HL-60 (cell line): ENCODE measurements around the gene MST1.

ENCODE experiments used
- DNase-seq, 2 experiments: peaks; one replicate each; pipeline ENCODE4 v3.0.0-alpha.2; 2010 to 2020; ENCODE audit warnings: low read depth in 1 of 2, low spot score in 1 of 2
- H3K27ac ChIP-seq: fragments of 250-450 bp; sonication (Bioruptor Pico); replicated peaks from 2 replicates; pipeline ENCODE4 v1.5.1; 2020; ENCODE audit warnings: mild to moderate bottlenecking, moderate library complexity
- H3K27me3 ChIP-seq: fragments of 250-450 bp; sonication (Bioruptor Pico); 2 replicates; pipeline ENCODE4 v1.5.1; 2021; ENCODE audit warnings: mild to moderate bottlenecking, moderate library complexity; ENCODE audit not compliant: insufficient read depth, poor library complexity, severe bottlenecking
- H3K4me3 ChIP-seq: replicated peaks from 2 replicates; pipeline ENCODE4 v1.5.1; 2011; ENCODE audit warnings: mild to moderate bottlenecking, control low read depth, low read length; ENCODE audit not compliant: insufficient read depth
- CTCF ChIP-seq: IDR thresholded peaks from one replicate; pipeline ENCODE4 v1.5.1; 2011; ENCODE audit warnings: low read length, control low read depth, inconsistent platforms; ENCODE audit not compliant: insufficient read depth
- GABPA ChIP-seq: IDR thresholded peaks from 2 replicates; pipeline ENCODE4 v1.6.1; 2012; ENCODE audit warnings: low read depth
- POLR2AphosphoS5 ChIP-seq: IDR thresholded peaks from 2 replicates; pipeline ENCODE4 v1.6.1; 2012; ENCODE audit warnings: low read depth
- REST ChIP-seq: IDR thresholded peaks from 2 replicates; pipeline ENCODE4 v1.6.1; 2012; ENCODE audit warnings: low read depth; ENCODE audit not compliant: insufficient replicate concordance
- SPI1 ChIP-seq: IDR thresholded peaks from 2 replicates; pipeline ENCODE4 v1.6.1; 2012; ENCODE audit warnings: low read depth, mild to moderate bottlenecking, borderline replicate concordance

MST1 gene

GRCh38 chr3:49654176-49654825 is 35.0 kb downstream of the MST1 start:
- TF ChIP-seq SPI1, result no peak
- TF ChIP-seq POLR2AphosphoS5, result no peak
- no peak for TF ChIP-seq CTCF
- TF ChIP-seq REST, result no peak
- no peak for TF ChIP-seq GABPA
- Histone ChIP-seq H3K4me3 (no peak overlapping the region), H3K27me3 (no peaks in the 10 kb centered on the region), H3K27ac (no peak overlapping the region)
- DNase-seq, result no peak

DNA sequence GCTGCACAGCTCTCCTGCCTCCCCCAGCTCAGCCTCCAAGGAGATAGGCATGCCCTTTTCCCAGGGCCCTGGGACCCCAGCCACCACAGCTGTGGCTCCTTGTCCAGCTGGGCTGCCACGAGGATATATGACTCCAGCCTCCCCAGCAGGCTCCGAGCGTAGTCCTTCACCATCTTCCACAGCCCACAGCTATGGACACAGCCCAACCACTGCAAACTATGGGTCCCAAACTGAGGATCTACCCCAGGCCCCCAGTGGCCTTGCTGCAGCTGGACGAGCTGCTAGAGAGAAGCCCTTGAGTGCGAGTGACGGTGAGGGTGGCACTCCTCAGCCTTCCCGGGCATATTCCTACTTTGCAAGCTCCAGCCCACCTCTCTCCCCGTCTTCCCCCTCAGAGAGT is 35.7 kb downstream of the MST1 start:
- no peak overlapping the region for H3K27ac ChIP-seq
- no peak overlapping the region for H3K4me3 ChIP-seq
- no peaks in the 10 kb centered on the region for H3K27me3 ChIP-seq
- no peak for TF ChIP-seq SPI1
- no peak for TF ChIP-seq CTCF
- no peak for TF ChIP-seq GABPA
- no peak for TF ChIP-seq REST
- no peak for TF ChIP-seq POLR2AphosphoS5
- no peak for DNase-seq

GRCh38 chr3:49652903-49653415 is 36.3 kb downstream of the MST1 start:
- Histone ChIP-seq H3K27ac (no peak overlapping the region), H3K27me3 (no peaks in the 10 kb centered on the region), H3K4me3 (no peak overlapping the region)
- TF ChIP-seq SPI1 (no peak), POLR2AphosphoS5 (no peak), REST (no peak), CTCF (no peak), GABPA (no peak)
- DNase-seq, result no peak
